ENCODE measurements around the gene COG8.

DNA sequence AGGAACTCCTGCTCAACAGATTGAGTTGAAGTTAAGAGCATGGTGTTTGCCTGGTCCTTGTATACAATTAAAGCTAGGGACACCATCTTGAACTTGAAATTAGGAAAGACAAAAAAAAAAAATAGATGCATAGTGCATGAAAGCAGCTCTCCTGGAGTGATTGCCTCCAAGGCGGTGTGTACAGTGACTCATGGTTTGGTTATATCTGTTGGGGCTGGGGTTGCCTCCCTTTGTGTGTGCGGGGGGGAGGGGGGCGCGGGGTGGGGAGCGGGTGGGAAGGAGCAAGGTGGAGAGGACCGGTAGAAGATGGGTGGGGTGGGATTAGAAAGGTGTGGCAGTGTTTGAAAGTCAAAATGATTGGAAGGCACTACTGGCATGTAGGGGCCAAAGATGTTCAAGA is 8.9 kb upstream of the COG8 start:
- TF ChIP-seq, protein P1, sequence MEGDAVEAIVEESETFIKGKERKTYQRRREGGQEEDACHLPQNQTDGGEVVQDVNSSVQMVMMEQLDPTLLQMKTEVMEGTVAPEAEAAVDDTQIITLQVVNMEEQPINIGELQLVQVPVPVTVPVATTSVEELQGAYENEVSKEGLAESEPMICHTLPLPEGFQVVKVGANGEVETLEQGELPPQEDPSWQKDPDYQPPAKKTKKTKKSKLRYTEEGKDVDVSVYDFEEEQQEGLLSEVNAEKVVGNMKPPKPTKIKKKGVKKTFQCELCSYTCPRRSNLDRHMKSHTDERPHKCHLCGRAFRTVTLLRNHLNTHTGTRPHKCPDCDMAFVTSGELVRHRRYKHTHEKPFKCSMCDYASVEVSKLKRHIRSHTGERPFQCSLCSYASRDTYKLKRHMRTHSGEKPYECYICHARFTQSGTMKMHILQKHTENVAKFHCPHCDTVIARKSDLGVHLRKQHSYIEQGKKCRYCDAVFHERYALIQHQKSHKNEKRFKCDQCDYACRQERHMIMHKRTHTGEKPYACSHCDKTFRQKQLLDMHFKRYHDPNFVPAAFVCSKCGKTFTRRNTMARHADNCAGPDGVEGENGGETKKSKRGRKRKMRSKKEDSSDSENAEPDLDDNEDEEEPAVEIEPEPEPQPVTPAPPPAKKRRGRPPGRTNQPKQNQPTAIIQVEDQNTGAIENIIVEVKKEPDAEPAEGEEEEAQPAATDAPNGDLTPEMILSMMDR (conservative IDR thresholded peaks at IDR 0.05; ENCODE audit: low read depth in 2 of 2) = no peak
- TF ChIP-seq JUNB (IDR thresholded peaks at IDR 0.05; ENCODE audit: unreplicated experiment) (no peak), EZH2 (IDR thresholded peaks at IDR 0.05; ENCODE audit: low read depth, unreplicated experiment) (no peak), REST (IDR thresholded peaks at IDR 0.05; ENCODE audit: unreplicated experiment) (no peak), STAT1 (IDR thresholded peaks at IDR 0.05; ENCODE audit: unreplicated experiment) (no peak), EZH2phosphoT487 (IDR thresholded peaks at IDR 0.05; ENCODE audit: unreplicated experiment) (no peak)

Data from GM23338 (cell line).